DOHH2 (cell line): Measurements from ENCODE around the gene RYR2.

Experiments used
- CTCF ChIP-seq: fragments of 200-600 bp; sonication (generic); IDR thresholded peaks from one replicate; pipeline ENCODE4 v1.5.1; 2014; ENCODE audit warnings: antibody characterized with exemption, mild to moderate bottlenecking, low read depth, low read length; ENCODE audit not compliant: poor library complexity, severe bottlenecking
- EZH2phosphoT487 ChIP-seq: fragments of 200-600 bp; sonication (generic); IDR thresholded peaks from 2 replicates; pipeline ENCODE4 v1.6.1; 2017; ENCODE audit warnings: borderline replicate concordance, mild to moderate bottlenecking, antibody characterized with exemption, low read length, moderate library complexity, mixed read lengths

- TF ChIP-seq CTCF, result no peak
- no peak for TF ChIP-seq EZH2phosphoT487
These were observed 707.1 kb downstream of the RYR2 start for GRCh38 chr1:237749122-237749521.
